ENCODE measurements around the gene ARID1A.
"Not testable (repeated sequence)": the region's sequence is repeated elsewhere in the genome, so short reads cannot be mapped to it uniquely, and the experiment has no call there.

ARID1A gene

DNA sequence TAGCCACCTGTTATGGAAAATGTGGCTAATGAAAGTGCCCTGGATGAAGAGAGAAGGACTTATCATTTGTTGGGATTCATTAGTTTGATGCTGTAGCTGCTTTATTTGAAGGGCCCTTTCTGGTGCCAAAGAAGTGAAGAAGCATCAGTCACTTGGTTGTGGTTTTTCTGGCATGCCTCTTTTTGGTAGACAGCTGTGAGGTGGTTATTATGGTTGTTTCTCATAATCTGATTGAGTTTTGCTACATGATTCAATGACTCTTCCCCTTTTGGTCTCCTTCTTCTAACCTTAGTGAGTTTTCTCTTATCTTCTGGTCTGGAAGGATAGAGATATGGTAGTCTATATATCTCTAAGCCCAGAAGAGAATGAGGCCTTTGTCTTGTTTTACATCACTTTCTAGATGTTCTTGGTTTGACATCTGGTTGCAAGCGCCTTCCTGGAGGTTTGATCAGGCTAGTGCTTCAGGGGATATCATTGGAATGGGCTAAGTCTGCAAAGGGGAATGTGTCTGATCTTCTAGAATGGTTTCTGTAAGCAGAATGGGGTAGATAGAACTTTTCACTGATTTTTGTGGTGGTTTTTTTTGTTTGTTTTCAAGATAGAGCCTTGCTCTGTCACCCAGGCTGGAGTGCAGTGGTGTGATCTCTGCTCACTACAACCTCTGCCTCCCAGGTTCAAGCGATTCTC, 26.0 kb downstream of the ARID1A start:
- Histone ChIP-seq H3K9me3 (ENCODE audit: insufficient read depth, low read depth, low read length) (no peaks in the 10 kb centered on the region), H3K4me1 (ENCODE audit: insufficient read depth, low read length) (peaks cover 51% of the 10 kb centered on the region), H3K27me3 (ENCODE audit: insufficient read depth, low read length) (no peaks in the 10 kb centered on the region), H3K4me3 (ENCODE audit: low read length) (no peak overlapping the region; the same call in 1 of the 2 replicates), H3K36me3 (ENCODE audit: insufficient read depth, low read depth, low read length) (peaks cover 16% of the 10 kb centered on the region), H3K27ac (ENCODE audit: low read length) (no peak overlapping the region), H3K9ac (ENCODE audit: low read depth, low read length) (no peak overlapping the region)

DNA sequence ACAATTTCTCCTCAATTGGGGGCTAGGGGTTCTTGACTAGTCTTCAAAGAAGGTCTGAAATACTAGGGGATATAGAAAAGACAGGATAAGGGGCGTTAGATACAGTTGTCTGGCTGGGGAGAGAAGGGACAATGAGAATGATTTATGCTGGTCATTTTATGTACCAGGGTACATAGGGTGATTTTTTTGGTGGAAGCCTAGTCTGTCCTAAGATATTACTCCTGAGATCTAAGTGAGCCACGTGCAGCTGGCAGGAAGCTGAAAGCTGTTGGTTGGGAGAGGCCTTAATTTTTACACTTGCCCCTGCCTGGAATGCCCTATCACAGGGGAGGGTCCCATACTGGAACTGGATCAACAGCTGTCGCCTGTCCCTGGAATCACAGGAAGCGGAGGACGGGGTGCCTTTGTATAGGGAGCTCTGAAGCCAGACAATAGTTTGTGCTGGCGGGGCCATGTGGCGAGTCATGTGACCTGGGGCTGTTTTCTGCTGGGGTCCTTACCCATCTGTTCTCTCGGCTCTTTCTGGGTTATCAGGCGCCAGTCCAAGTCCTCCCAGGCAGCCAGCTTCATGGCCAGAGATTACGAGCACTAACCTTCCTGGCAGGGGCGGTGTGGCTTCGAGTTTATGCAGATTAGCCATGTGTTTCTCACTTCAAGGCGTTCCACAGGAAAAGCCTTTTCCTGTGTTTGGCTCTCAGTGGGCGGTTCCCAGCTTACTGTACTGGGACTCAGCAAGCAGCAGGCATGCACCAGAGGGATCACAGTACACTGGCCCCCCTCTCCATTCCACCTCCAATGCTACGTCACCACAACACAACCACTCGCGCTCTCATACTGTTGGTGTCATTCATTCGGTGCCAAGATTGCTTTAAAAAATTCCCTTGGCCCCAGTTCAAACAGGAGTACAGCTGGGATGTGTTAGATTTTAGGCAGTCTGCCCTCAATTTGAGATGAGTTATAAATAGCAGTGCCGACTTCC, 27.5 kb downstream of the ARID1A start:
- Histone ChIP-seq H3K27ac (ENCODE audit: low read length) (peak overlapping the region; percentile 7), H3K9me3 (ENCODE audit: insufficient read depth, low read depth, low read length) (no peaks in the 10 kb centered on the region), H3K36me3 (ENCODE audit: insufficient read depth, low read depth, low read length) (peaks cover 14% of the 10 kb centered on the region), H3K9ac (ENCODE audit: low read depth, low read length) (peak overlapping the region; percentile 69), H3K4me3 (ENCODE audit: low read length) (peak overlapping the region; percentile 62), H3K4me1 (ENCODE audit: insufficient read depth, low read length) (peaks cover 62% of the 10 kb centered on the region), H3K27me3 (ENCODE audit: insufficient read depth, low read length) (no peaks in the 10 kb centered on the region)

DNA sequence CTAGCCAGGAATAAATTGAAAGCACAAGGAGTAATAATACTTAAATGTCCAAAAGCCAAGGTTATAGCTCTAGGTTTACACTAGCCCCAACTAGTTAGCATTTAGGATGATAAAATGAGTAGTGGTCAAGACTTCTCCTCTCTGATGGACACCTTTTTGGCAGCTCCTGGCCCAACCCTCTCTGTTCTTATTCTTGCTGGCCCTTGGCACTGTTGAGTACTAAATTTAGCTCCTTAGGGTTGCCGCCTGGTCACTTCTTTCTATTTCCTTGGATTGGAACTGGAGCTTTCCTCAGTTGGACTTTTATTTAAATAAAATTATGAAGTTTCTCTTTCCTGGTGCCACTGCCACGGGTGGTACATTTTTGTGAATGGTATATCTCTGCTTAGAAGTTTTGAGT, 28.3 kb downstream of the ARID1A start:
- peaks cover 12% of the 10 kb centered on the region for H3K36me3 ChIP-seq (ENCODE audit: insufficient read depth, low read depth, low read length)
- no peaks in the 10 kb centered on the region for H3K9me3 ChIP-seq (ENCODE audit: insufficient read depth, low read depth, low read length)
- H3K27ac ChIP-seq (ENCODE audit: low read length), result peak overlapping the region; percentile 46
- peak overlapping the region; percentile 53; the same call in 1 of the 2 replicates for H3K9ac ChIP-seq (ENCODE audit: low read depth, low read length)
- H3K27me3 ChIP-seq (ENCODE audit: insufficient read depth, low read length), result no peaks in the 10 kb centered on the region
- peaks cover 54% of the 10 kb centered on the region for H3K4me1 ChIP-seq (ENCODE audit: insufficient read depth, low read length)
- H3K4me3 ChIP-seq (ENCODE audit: low read length), result peak overlapping the region; percentile 62

DNA sequence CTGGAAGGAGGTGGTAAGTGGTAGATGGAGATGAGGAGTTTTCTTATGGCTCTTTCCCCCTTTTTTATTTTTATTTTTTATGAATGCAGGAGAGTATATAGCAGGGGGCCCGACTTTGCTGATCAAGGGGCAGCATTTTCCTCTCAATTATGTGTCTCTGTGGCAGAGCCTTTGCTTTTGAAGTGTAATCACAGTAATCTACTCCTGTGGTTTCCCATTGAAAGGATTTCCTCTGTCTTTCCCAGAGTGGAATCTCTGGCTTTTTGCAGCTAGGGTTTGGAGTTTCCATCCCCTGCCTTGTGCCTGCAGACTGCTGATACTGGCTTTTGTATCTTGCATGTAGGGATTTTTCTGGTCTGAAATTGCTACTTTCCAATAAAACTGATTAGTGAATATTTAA, 29.1 kb downstream of the ARID1A start:
- peak overlapping the region; percentile 53; the same call in 1 of the 2 replicates for H3K9ac ChIP-seq (ENCODE audit: low read depth, low read length)
- H3K9me3 ChIP-seq (ENCODE audit: insufficient read depth, low read depth, low read length), result no peaks in the 10 kb centered on the region
- peak overlapping the region; percentile 62 for H3K4me3 ChIP-seq (ENCODE audit: low read length)
- no peaks in the 10 kb centered on the region for H3K27me3 ChIP-seq (ENCODE audit: insufficient read depth, low read length)
- peak overlapping the region; percentile 46 for H3K27ac ChIP-seq (ENCODE audit: low read length)
- peaks cover 15% of the 10 kb centered on the region for H3K36me3 ChIP-seq (ENCODE audit: insufficient read depth, low read depth, low read length)
- peaks cover 54% of the 10 kb centered on the region for H3K4me1 ChIP-seq (ENCODE audit: insufficient read depth, low read length)

DNA sequence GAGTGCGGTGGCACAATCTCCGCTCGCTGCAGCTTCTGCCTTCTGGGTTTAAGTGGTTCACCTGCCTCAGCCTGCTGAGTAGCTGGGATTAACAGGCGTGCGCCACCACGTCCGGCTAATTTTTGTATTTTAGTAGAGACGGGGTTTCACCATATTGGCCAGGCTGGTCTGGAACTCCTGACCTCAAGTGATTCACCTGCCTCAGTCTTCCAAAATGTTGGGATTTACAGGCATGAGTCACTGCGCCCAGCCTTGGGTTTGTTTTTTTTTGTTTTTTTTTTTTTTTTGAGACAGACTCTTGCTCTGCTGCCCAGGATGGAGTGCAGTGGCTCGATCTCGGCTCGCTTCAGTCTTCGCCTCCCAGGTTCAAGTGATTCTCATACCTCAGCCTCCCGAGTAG, 30.1 kb downstream of the ARID1A start:
- H3K27me3 ChIP-seq (ENCODE audit: insufficient read depth, low read length); H3K9me3 ChIP-seq (ENCODE audit: insufficient read depth, low read depth, low read length); H3K27ac ChIP-seq (ENCODE audit: low read length); H3K9ac ChIP-seq (ENCODE audit: low read depth, low read length); H3K4me3 ChIP-seq (ENCODE audit: low read length): not testable (repeated sequence)
- Histone ChIP-seq H3K4me1 (ENCODE audit: insufficient read depth, low read length) (peaks cover 54% of the 10 kb centered on the region), H3K36me3 (ENCODE audit: insufficient read depth, low read depth, low read length) (peaks cover 25% of the 10 kb centered on the region)

DNA sequence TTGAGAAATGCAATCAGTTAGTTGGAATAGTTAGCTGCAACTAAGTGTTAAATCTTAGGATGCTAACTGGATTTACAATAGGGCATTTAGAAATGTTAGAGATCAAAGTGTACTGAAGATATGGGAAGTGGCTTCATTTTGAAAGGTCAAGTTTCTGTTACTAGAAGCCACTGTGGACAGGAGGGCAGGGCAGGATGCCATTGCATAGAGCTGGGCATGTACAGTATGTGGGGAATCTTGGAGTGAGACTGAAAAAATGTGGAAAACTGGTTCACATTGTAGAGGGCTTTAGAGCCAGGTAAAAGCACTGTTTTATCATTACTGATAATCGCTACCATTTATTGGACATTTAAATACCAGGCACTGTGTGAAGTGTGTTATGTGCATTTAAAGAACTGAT, 31.0 kb downstream of the ARID1A start:
- Histone ChIP-seq H3K27me3 (ENCODE audit: insufficient read depth, low read length) (no peaks in the 10 kb centered on the region), H3K4me1 (ENCODE audit: insufficient read depth, low read length) (peaks cover 53% of the 10 kb centered on the region), H3K36me3 (ENCODE audit: insufficient read depth, low read depth, low read length) (peaks cover 34% of the 10 kb centered on the region), H3K9me3 (ENCODE audit: insufficient read depth, low read depth, low read length) (no peaks in the 10 kb centered on the region), H3K27ac (ENCODE audit: low read length) (no peak overlapping the region), H3K4me3 (ENCODE audit: low read length) (no peak overlapping the region), H3K9ac (ENCODE audit: low read depth, low read length) (no peak overlapping the region)

DNA sequence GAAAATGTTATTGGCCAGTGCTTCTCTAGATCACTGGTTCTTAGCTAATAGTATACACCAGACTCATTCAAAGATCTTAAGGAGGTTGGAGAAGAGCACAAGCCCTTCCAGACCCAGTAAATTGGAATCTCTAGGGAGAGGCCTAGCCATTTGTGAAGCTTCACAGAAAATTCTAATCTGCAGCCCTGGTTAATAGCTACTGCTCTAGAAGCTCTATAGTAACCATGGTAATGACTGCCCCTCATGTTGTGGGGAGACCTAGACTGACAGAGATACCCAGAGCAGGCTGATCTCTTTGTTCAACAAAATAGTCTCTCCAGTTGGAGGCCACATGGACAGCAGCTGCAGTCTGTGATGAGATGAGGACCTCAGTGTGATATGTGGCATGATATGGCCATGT, 31.7 kb downstream of the ARID1A start:
- H3K27ac ChIP-seq (ENCODE audit: low read length), result no peak overlapping the region
- H3K9me3 ChIP-seq (ENCODE audit: insufficient read depth, low read depth, low read length), result no peaks in the 10 kb centered on the region
- peaks cover 41% of the 10 kb centered on the region for H3K36me3 ChIP-seq (ENCODE audit: insufficient read depth, low read depth, low read length)
- peaks cover 48% of the 10 kb centered on the region for H3K4me1 ChIP-seq (ENCODE audit: insufficient read depth, low read length)
- H3K27me3 ChIP-seq (ENCODE audit: insufficient read depth, low read length), result no peaks in the 10 kb centered on the region
- H3K4me3 ChIP-seq (ENCODE audit: low read length), result no peak overlapping the region
- H3K9ac ChIP-seq (ENCODE audit: low read depth, low read length), result no peak overlapping the region

DNA sequence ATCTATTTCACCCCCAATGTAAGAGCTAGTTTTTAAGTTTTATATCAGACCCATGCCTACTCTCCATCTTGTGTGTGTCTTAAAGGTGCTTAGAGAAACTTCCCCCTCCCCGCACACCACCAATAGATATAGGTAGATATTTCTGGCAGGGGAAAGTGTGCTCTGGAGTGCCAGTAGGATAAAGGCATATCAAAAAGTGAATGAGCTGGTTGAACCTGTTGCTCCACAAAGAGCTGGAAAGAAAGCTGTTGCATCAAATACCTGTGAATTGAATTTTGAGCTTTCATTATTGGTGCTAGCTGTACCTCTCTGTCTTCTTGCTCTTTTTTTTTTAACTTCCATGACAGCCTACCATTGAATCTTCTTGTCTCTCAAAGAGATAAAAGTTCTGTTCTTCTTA, 32.8 kb downstream of the ARID1A start:
- H3K27me3 ChIP-seq (ENCODE audit: insufficient read depth, low read length), result no peaks in the 10 kb centered on the region
- no peak overlapping the region for H3K9ac ChIP-seq (ENCODE audit: low read depth, low read length)
- peaks cover 52% of the 10 kb centered on the region for H3K36me3 ChIP-seq (ENCODE audit: insufficient read depth, low read depth, low read length)
- H3K4me1 ChIP-seq (ENCODE audit: insufficient read depth, low read length), result peaks cover 40% of the 10 kb centered on the region
- no peak overlapping the region for H3K27ac ChIP-seq (ENCODE audit: low read length)
- H3K9me3 ChIP-seq (ENCODE audit: insufficient read depth, low read depth, low read length), result no peaks in the 10 kb centered on the region
- H3K4me3 ChIP-seq (ENCODE audit: low read length), result no peak overlapping the region

DNA sequence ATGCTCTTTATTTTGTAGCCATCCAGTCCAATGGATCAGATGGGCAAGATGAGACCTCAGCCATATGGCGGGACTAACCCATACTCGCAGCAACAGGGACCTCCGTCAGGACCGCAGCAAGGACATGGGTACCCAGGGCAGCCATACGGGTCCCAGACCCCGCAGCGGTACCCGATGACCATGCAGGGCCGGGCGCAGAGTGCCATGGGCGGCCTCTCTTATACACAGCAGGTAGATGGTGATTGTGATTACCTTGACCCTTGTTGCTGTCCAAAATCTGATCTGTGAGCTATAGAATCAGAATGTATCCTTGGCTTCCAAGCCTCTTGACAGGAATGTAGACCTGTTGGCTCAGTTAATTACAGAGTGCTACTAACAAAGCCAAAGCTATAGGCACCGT, 33.8 kb downstream of the ARID1A start:
- H3K36me3 ChIP-seq (ENCODE audit: insufficient read depth, low read depth, low read length), result peaks cover 62% of the 10 kb centered on the region

DNA sequence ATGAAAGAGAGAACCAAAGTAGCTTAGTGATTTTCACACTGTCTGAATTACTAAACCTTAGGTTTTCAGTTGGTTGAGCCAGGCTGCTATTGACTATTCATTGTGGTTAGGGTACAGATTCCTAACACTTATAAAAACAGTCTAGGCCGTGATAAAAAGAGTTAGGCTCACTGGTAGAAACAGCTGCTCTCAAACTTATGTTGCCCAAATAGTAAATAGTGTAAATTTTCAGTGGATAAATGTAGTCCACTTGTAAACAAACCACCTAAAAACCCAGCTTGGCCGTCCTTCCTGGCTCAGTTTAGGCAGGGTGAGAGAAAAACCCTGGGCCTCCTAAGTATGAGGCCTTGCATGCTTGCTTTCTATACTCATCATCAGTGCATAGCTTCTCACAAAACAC, 34.9 kb downstream of the ARID1A start:
- no peak overlapping the region for H3K27ac ChIP-seq (ENCODE audit: low read length)
- no peaks in the 10 kb centered on the region for H3K9me3 ChIP-seq (ENCODE audit: insufficient read depth, low read depth, low read length)
- no peak overlapping the region for H3K4me3 ChIP-seq (ENCODE audit: low read length)
- H3K4me1 ChIP-seq (ENCODE audit: insufficient read depth, low read length), result peaks cover 22% of the 10 kb centered on the region
- H3K9ac ChIP-seq (ENCODE audit: low read depth, low read length), result no peak overlapping the region
- H3K27me3 ChIP-seq (ENCODE audit: insufficient read depth, low read length), result no peaks in the 10 kb centered on the region
- peaks cover 73% of the 10 kb centered on the region for H3K36me3 ChIP-seq (ENCODE audit: insufficient read depth, low read depth, low read length)

More for the DNA sequence above, 33.8 kb downstream of the ARID1A start:
- Histone ChIP-seq H3K9ac (ENCODE audit: low read depth, low read length) (no peak overlapping the region), H3K27me3 (ENCODE audit: insufficient read depth, low read length) (no peaks in the 10 kb centered on the region), H3K27ac (ENCODE audit: low read length) (no peak overlapping the region), H3K4me1 (ENCODE audit: insufficient read depth, low read length) (peaks cover 30% of the 10 kb centered on the region), H3K9me3 (ENCODE audit: insufficient read depth, low read depth, low read length) (no peaks in the 10 kb centered on the region), H3K4me3 (ENCODE audit: low read length) (no peak overlapping the region)

DNA sequence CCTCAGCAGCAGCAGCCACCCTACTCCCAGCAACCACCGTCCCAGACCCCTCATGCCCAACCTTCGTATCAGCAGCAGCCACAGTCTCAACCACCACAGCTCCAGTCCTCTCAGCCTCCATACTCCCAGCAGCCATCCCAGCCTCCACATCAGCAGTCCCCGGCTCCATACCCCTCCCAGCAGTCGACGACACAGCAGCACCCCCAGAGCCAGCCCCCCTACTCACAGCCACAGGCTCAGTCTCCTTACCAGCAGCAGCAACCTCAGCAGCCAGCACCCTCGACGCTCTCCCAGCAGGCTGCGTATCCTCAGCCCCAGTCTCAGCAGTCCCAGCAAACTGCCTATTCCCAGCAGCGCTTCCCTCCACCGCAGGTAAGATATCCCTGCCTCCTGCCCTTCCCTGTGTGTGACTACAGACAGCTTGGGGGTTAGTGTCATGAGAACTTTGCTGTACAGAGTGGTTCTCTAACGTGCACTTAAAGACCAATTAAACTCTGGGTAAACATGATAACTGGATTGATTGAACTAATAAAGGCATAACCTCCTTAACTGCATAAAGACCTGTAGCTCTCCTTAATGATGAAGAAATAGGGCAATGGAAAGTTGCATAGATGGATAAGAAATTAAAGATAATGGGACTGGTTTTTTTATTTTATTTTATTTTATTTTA, 35.6 kb downstream of the ARID1A start:
- H3K9ac ChIP-seq (ENCODE audit: low read depth, low read length), result no peak overlapping the region
- peaks cover 16% of the 10 kb centered on the region for H3K4me1 ChIP-seq (ENCODE audit: insufficient read depth, low read length)
- no peaks in the 10 kb centered on the region for H3K27me3 ChIP-seq (ENCODE audit: insufficient read depth, low read length)
- no peaks in the 10 kb centered on the region for H3K9me3 ChIP-seq (ENCODE audit: insufficient read depth, low read depth, low read length)
- H3K27ac ChIP-seq (ENCODE audit: low read length), result no peak overlapping the region
- peaks cover 78% of the 10 kb centered on the region for H3K36me3 ChIP-seq (ENCODE audit: insufficient read depth, low read depth, low read length)
- H3K4me3 ChIP-seq (ENCODE audit: low read length), result no peak overlapping the region

Measured in iPS-20b (cell line).